DMS114 treated with DMSO at 0.1 percent for 48 hours (cell line): ENCODE data around the gene SRP14.

ENCODE experiments used
- DNase-seq: peaks from one replicate; lab custom pipeline; 2025; ENCODE audit not compliant: unreplicated experiment; lab: John Stamatoyannopoulos, UW

Gene SRP14

GRCh38 chr15:40069178-40070165 is 30.5 kb upstream of the SRP14 start:
- no peak for DNase-seq

- DNase-seq = no peak
These were observed 29.1 kb upstream of the SRP14 start for GRCh38 chr15:40067921-40068624.

GRCh38 chr15:40066589-40066988 is 27.6 kb upstream of the SRP14 start:
- DNase-seq = no peak

- DNase-seq = no peak
These were observed 26.2 kb upstream of the SRP14 start for GRCh38 chr15:40065166-40065565.

GRCh38 chr15:40064231-40064894 is 25.4 kb upstream of the SRP14 start:
- DNase-seq = no peak

- no peak for DNase-seq
These were observed 24.6 kb upstream of the SRP14 start for GRCh38 chr15:40063563-40064011.

GRCh38 chr15:40062816-40063562 is 24.0 kb upstream of the SRP14 start:
- DNase-seq = no peak

- no peak for DNase-seq
These were observed 22.4 kb upstream of the SRP14 start for GRCh38 chr15:40061212-40061901.

GRCh38 chr15:40060236-40060961 is 21.4 kb upstream of the SRP14 start:
- no peak for DNase-seq

GRCh38 chr15:40059821-40060220 is 20.8 kb upstream of the SRP14 start:
- no peak for DNase-seq

GRCh38 chr15:40058476-40059140 is 19.6 kb upstream of the SRP14 start:
- no peak for DNase-seq

GRCh38 chr15:40055576-40056293 is 16.8 kb upstream of the SRP14 start:
- no peak for DNase-seq

GRCh38 chr15:40054855-40055575 is 16.0 kb upstream of the SRP14 start:
- DNase-seq = no peak

GRCh38 chr15:40054605-40054854 is 15.5 kb upstream of the SRP14 start:
- DNase-seq = no peak

GRCh38 chr15:40053831-40054604 is 15.0 kb upstream of the SRP14 start:
- DNase-seq = no peak

- no peak for DNase-seq
These were observed 14.3 kb upstream of the SRP14 start for GRCh38 chr15:40053079-40053830.

- no peak for DNase-seq
These were observed 13.6 kb upstream of the SRP14 start for GRCh38 chr15:40052604-40053003.
